Measurements from ENCODE around the gene SSTR5. TPM values are rescaled to one million over a fixed set of nuclear protein-coding genes. Genes with fewer than 3 reads are reported as not detected.

SSTR5 gene
- total RNA-seq, 1 donor: not detected

- TF ChIP-seq, protein P1, sequence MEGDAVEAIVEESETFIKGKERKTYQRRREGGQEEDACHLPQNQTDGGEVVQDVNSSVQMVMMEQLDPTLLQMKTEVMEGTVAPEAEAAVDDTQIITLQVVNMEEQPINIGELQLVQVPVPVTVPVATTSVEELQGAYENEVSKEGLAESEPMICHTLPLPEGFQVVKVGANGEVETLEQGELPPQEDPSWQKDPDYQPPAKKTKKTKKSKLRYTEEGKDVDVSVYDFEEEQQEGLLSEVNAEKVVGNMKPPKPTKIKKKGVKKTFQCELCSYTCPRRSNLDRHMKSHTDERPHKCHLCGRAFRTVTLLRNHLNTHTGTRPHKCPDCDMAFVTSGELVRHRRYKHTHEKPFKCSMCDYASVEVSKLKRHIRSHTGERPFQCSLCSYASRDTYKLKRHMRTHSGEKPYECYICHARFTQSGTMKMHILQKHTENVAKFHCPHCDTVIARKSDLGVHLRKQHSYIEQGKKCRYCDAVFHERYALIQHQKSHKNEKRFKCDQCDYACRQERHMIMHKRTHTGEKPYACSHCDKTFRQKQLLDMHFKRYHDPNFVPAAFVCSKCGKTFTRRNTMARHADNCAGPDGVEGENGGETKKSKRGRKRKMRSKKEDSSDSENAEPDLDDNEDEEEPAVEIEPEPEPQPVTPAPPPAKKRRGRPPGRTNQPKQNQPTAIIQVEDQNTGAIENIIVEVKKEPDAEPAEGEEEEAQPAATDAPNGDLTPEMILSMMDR (IDR thresholded peaks at IDR 0.05; ENCODE audit: insufficient read depth, low read length): no peak
- DNase-seq (ENCODE audit: low read depth): no peak
- H3K4me3 ChIP-seq (ENCODE audit: low read depth, low read length): no peak overlapping the region
Observed at GRCh38 chr16:1117926-1118325, 45.4 kb downstream of the SSTR5 start.

- TF ChIP-seq, protein P1 (IDR thresholded peaks at IDR 0.05; ENCODE audit: insufficient read depth, low read length): no peak
- no peak overlapping the region for H3K4me3 ChIP-seq (ENCODE audit: low read depth, low read length)
- no peak for DNase-seq (ENCODE audit: low read depth)
Observed at GRCh38 chr16:1119129-1119528, 46.6 kb downstream of the SSTR5 start.

DNA sequence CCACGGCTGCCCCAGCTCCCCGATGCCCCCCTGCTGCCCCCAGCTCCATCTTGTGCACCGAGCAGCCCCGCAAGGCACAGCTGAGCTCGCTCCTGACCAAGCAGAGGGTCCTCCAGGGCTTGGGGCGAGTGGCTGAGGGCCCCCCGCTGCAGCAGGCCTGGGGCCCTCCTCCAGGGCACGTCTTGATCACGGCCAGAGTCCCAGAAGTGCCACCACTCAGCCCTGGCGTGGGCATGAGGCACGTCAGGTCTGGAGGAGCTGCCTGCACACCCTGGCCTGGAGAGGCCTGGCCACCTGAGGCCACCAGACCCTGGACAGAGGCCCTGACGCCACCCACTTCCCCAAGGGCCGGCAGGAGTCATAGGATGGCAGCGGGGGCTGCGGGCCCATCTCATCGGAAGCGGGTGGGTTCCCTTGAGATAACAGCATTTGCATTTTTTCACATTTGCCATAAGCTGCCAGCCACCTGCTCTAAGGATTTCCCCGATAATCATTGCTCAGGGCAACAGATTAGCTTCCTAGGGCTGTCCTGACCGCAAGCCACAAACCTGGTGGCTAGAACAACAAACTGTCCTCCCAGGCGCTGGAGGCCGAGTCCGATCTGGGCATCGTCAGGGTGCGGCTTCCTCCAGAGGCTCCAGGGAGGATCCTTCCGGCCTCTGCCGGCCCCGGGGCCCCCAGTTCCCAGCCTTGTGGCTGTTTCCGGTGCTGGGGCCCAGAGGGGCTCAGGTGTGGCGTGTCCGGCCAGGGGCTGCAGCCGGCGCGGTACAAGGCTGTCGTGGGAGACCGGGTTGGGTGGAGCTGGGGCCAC is 47.4 kb downstream of the SSTR5 start:
- TF ChIP-seq, protein P1 (IDR thresholded peaks at IDR 0.05; ENCODE audit: insufficient read depth, low read length): no peak
- H3K4me3 ChIP-seq (ENCODE audit: low read depth, low read length): no peak overlapping the region
- no peak for DNase-seq (ENCODE audit: low read depth)

DNA sequence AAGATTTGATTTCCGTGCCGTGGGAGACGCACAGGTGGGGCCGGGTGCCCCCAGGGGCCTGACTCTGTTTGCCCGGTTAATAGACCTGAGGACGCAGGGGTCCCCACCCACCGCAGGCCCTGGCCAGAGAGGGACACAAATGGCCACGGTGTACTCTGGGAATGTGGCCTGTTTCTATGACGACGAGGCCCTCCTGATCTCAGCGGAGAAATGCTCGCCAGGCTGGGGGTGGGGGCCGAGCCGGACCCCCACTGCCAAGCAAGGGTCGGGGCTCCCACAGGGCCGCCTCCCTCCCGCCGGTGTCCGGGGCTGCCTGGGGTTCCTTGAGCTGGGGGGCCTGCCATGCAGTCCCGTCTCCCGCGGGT is 48.0 kb downstream of the SSTR5 start:
- no peak for DNase-seq (ENCODE audit: low read depth)
- TF ChIP-seq, protein P1 (IDR thresholded peaks at IDR 0.05; ENCODE audit: insufficient read depth, low read length): no peak
- no peak overlapping the region for H3K4me3 ChIP-seq (ENCODE audit: low read depth, low read length)

DNA sequence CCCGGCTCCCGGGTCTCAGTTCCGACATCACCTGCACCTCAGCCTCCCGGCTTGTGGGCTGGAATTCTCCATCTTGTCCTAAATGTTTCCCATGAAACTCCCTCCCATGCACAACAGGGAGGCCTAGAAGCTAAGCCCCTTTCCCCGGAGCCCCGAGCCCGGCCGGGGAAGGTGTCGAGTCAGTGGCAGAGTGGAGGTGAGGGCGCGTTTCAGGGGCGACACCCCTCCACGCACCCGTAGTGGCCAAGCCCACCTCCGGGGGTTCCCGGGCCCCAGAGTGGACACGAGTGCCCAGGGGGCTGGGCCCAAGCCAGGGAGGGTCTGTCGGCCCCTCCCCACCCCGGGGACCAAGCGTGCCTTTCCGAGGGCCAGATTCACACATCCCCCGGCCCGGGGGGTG is 48.5 kb downstream of the SSTR5 start:
- no peak for DNase-seq (ENCODE audit: low read depth)
- no peak overlapping the region for H3K4me3 ChIP-seq (ENCODE audit: low read depth, low read length)
- TF ChIP-seq, protein P1 (IDR thresholded peaks at IDR 0.05; ENCODE audit: insufficient read depth, low read length): no peak

GRCh38 chr16:1121601-1122397 is 49.3 kb downstream of the SSTR5 start:
- DNase-seq (ENCODE audit: low read depth): no peak
- TF ChIP-seq, protein P1 (IDR thresholded peaks at IDR 0.05; ENCODE audit: insufficient read depth, low read length): no peak
- H3K4me3 ChIP-seq (ENCODE audit: low read depth, low read length): no peak overlapping the region

Data from fibroblast of the aortic adventitia (primary cell).